Stimulated activated CD4-positive, alpha-beta T cell treated with anti-CD3 and anti-CD28 coated beads, TNF-alpha, amount 100 ng/mL, for 48 hours (primary cell): ENCODE measurements around the gene GLB1L2.

Source experiments
- DNase-seq, 3 donors: peaks; one replicate each; pipeline ENCODE4 v3.0.0-alpha.2; 2020; ENCODE audit warnings: low read depth in 3 of 3

The GLB1L2 gene

DNA sequence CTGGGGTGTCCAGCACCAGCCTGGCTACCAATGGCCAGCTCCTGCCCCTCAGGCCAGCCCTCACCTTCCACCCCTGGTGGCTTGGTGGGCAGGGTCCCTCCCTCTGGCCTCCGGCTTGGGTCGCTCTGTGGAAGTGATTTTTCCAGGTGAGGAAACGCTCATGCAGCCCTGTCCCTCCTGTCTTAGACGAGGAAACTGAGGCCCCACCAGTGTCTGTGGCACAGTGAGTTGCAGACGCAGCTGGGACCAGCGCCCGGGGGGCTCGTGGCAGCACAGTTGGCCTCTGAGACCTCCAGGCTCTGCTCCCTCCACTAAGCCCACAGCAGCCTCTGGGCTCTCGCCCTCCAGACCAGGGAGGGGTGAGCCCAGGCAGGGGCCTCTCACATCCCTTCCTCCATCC, 74.1 kb downstream of the GLB1L2 start:
- DNase-seq: no peak

DNA sequence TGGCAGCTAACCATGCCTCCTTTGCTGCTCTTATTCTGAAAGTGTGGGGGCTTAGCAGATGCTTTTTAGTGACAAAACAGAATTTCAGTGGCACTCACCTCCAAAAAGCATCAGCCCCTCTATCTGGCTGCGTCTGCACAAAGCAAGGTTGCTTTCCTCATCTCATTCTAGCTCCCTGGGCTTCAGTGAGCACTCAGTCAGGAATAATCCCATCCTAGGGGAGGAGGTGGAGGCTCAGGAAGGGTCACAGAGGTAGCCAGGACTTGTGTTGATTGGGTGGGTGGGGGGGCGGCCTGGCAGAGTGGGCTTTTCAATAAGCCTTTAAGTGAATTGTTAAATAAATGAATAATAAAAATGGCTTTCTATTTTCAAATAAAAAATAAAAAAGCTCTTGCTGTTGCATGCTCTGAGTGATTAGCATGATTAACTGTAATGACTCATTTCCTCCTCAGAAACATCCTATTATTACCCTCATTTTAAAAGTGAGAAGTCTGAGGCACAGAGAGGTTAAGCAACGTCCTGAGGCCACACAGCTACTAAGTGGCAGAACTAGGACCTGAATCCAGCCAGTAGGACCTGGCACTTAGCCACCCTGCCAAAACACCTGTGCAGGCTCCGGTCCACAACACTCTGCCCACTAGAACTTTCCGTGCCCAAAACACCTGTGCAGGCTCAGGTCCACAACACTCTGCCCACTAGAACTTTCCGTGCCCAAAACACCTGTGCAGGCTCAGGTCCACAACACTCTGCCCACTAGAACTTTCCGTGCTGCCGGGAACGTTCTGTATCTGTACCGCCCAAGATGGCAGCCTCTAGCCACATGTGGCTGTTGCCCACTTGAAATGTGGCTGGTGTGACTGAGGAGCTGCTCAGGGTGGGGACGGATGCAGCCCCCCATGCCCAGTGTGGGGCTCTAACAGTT, 74.7 kb downstream of the GLB1L2 start:
- no peak for DNase-seq

DNA sequence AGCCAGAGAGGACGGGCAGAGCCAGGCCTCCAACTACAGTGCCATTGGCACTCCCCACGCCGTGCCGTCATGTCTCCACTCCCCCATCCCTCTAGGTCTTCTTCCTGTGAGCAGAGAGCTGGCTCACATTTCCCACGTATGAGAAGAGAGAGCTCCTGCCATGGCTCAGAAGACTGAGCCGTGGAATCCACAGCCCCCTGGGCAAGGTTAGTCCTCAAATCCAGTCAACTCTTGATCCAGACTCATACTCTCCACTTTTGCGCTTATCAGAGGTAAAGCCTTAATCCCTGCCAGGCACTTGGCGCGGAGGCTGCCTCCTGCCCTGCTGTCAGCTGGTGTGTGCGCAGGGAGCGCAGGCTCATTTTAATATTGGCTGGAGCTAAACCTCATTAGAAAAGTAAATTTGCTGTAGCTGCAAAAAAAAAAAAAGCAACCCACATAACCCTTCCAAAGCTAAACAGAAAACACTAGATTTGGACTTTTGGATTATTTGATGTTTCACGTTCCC, 75.6 kb downstream of the GLB1L2 start:
- DNase-seq: no peak

- DNase-seq: no peak
Measured at GRCh38 chr11:134407923-134408322, 76.1 kb downstream of the GLB1L2 start.

GRCh38 chr11:134409552-134410429, 78.0 kb downstream of the GLB1L2 start:
- no peak for DNase-seq

DNA sequence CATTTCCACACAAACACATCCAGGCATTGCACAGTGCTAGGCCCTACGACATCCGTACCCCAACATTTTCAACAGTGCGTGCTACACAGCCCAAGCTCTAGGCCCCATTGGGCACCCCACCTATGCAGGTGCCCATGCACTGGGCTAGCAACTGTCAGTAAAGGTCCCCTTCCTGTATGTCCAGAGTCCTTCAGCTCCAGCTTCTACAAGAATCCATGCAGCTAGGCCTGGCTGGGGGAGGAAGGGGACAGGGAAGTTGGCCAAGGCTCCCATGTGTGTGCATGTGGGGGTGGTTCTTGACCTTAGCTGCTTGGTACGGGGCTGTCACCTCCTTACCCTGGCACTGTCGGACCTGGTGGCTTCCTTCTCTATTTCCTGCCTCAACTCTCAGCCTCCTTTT, 79.0 kb downstream of the GLB1L2 start:
- DNase-seq: no peak

GRCh38 chr11:134412203-134413042, 80.6 kb downstream of the GLB1L2 start, which contains the start of gene B3GAT1:
Gene B3GAT1, minus strand, starts transcription at chr11:134412242. Its CDS starts 24,583 bp downstream, at chr11:134387659.
- no peak for DNase-seq

DNA sequence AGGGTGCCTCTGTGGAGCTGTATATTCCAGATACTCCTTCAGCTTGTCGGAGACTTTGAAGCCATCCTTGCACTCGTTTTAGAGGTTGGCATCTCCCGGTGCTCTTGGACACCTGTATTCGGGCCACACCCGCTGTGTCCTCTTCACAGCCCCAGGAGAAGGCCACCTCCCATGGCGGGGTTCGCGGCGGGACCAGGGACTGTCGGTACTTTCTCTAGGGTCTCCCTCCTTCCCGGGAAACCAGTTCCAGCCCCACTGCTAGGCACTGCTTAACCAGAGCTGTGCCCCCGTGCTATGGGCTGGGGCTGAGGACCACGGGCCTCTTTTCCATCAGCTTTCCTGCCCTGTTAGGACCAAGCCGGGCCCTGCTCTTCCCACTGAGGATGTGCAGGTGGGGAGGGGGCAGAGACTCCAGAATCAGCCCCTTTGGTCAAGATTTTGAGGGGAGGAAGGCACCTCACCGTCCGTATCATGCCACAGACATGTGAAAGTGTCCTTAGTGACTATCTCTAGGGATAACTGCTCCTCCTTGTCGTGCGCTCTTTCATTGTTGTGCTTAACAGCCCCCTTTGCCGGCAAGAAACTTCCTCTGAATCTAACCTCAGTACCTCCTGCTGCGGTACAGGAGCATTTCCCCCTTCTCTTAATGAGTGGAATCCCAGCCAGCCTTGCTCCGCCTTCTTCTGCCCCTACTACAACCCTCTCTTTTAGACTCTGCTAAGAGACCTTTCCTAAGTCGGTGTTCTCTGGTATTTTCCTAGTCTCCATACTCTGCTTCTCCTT, 81.4 kb downstream of the GLB1L2 start:
- DNase-seq: no peak

DNA sequence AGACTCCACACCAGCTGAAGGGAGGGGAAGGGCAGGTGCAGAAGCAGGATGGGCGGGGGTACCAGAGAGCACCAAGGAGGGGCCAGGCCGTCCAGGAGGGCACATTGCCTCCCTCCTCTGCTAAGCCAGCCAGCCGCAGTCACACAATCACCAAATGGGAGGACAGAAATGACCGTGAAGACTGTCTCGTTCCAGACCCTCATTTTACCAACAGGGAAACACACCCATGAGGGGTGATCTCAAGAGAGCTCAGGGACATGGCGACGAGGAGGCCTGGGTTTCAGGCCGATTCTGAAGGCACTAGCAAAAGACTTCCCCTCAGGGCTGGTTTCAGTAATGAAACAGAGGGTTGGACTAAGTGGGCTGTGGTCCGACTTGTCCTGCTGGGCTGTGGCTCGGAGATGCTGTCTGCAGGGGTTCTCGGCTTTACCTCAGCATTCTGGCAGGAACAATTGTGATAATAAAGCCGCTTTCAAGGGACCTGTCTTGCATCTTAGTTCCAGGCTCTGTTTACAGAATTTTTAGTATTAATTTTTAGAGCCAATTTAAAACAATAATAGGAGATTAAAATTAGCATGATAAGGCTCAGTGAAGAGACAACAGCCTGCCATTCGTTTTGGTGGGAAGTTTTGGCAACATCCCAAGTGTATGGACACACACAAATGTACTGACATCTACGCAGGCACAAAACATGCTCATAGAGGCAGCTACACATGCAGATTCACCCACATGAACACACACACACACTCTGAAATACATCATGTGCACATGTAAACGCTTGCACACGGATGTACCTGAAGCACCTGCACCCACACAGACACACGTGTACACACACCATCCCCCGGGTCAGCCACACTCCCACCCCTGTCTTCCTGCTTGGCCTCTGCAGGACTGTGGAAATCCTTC, 82.3 kb downstream of the GLB1L2 start:
- no peak for DNase-seq

GRCh38 chr11:134414766-134415765, 83.3 kb downstream of the GLB1L2 start:
- no peak for DNase-seq

DNA sequence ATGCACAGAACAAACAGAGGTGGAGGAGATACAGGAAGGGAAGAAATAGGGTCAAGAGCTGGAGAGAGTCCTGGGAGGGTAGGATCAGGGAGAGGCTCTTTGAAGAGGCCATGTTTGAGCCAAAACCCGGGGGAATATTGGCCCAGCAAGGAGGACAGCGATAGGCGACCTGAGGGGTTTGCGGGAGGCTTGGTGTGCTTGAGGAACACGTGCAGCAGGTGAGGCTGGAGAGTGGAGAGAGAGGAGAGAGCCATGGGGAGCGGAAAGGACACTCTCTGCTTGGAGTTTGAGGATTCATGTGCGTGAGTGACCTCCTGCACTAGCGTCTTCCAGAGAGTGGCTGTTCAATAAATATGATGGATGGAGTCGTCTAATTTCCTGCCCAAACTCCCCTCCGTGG, 84.9 kb downstream of the GLB1L2 start:
- no peak for DNase-seq

DNA sequence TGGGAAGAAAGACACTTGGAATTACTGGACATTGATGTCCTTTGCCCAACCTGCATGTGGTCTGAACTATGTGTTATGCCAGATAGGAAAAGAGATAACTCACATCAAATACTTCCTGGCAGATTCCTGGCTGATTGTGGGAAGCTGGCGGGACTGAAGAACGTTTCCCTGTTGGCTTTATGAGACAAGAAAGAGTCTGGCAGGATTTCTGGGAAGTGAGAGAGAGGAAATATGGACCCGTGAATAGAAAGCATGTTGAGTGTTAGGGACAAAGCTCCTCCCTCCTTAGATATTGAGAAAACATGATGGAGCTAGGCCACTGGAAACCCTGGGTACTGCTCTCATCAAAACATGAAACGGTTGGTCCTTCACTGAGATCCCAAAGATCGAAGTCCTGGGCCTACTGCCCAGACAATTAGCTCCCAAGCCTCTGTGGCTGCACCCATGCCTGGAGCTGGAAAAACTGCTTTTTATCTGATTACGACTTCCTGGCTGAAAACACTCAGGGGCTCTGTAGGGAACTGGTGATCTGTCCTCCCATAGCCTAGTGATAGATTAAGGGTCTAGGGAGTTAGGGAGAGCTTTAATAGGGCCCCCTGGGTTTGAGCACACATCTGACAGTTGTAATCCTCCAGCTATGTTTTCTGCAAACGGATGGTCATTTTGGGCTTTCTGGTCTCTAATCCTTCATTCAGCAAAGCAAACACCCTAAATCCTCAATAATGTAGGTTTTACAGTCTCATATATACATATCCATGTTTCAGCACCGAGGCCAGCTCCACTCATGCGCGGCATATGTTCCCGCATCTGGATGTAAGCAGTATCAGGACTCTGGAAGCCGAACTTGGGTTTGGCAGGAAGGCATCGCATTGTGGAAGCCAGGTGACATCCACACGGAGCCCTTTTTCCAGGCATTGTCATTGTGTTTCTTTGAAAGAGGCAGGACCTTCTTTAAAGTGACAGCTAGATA, 86.4 kb downstream of the GLB1L2 start:
- DNase-seq: no peak

DNA sequence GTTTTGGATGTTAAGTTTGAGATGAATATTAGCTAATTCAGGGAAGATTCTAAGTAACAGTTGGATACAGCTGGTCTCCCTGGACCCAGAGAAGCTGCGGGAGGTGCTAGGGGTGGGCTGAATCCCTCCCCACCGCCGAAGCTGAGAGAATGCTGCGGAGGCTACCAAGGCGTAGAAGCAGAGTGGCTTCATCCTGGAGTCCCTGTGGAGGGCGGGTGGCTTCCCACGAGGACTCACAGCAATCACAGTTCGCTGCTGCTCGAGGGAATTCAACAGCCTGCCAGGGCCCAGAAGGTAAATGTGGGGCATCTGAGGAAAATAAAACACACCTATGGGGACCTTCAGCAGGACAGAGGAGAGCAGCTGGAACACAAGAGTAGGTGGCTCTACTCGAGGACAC, 91.3 kb downstream of the GLB1L2 start:
- DNase-seq: no peak

DNA sequence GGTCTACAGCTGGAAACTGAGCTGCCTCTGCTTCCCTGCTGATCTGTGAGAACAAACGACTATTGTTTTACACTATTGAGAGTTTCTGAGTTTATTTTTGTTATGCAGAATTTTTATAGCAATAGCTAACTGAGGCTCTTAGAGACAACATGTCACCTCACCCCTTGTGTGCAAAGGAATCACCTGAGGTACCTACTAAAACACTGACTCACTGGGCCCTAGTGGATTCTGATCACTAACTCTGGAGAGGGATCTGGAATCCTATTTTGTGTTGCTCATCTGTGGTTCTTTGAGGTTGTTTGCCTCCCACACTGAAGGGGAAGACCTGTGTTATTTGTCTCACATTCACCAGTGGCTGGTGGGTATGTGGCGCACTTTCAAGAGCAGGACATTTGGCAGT, 93.6 kb downstream of the GLB1L2 start:
- no peak for DNase-seq
